HL-60 (cell line): Measurements from ENCODE around the gene SGPP2.

Experiments
- GABPA ChIP-seq: IDR thresholded peaks from 2 replicates; pipeline ENCODE4 v1.6.1; 2012; ENCODE audit warnings: low read depth
- POLR2AphosphoS5 ChIP-seq: IDR thresholded peaks from 2 replicates; pipeline ENCODE4 v1.6.1; 2012; ENCODE audit warnings: low read depth
- TF ChIP-seq, protein P1 (sequence below): IDR thresholded peaks from one replicate; pipeline ENCODE4 v1.5.1; 2011; ENCODE audit warnings: low read length, control low read depth, inconsistent platforms; ENCODE audit not compliant: insufficient read depth

GRCh38 chr2:222595581-222595980 lies 171.2 kb downstream of the SGPP2 start:
- TF ChIP-seq, protein P1, sequence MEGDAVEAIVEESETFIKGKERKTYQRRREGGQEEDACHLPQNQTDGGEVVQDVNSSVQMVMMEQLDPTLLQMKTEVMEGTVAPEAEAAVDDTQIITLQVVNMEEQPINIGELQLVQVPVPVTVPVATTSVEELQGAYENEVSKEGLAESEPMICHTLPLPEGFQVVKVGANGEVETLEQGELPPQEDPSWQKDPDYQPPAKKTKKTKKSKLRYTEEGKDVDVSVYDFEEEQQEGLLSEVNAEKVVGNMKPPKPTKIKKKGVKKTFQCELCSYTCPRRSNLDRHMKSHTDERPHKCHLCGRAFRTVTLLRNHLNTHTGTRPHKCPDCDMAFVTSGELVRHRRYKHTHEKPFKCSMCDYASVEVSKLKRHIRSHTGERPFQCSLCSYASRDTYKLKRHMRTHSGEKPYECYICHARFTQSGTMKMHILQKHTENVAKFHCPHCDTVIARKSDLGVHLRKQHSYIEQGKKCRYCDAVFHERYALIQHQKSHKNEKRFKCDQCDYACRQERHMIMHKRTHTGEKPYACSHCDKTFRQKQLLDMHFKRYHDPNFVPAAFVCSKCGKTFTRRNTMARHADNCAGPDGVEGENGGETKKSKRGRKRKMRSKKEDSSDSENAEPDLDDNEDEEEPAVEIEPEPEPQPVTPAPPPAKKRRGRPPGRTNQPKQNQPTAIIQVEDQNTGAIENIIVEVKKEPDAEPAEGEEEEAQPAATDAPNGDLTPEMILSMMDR: no peak
- TF ChIP-seq GABPA (no peak), POLR2AphosphoS5 (no peak)
